WTC11 (cell line): ENCODE data around the gene AHR.

ENCODE experiments used
- ESRRA ChIP-seq: sonication (generic); formaldehyde crosslinking; IDR thresholded peaks from 2 replicates; pipeline ENCODE4 v1.8.1; 2022; ENCODE audit warnings: mild to moderate bottlenecking, missing genetic modification reagents, borderline replicate concordance
- ZNF232 ChIP-seq: sonication (generic); formaldehyde crosslinking; IDR thresholded peaks from 2 replicates; pipeline ENCODE4 v1.8.0; 2022; ENCODE audit warnings: mild to moderate bottlenecking, missing genetic modification reagents
- TF ChIP-seq, protein P1 (sequence below): fragments of 200-600 bp; IDR thresholded peaks from 2 replicates; pipeline ENCODE4 v1.8.0; 2022; ENCODE audit warnings: antibody characterized with exemption
- TF ChIP-seq, protein P2 (sequence below): sonication (generic); formaldehyde crosslinking; IDR thresholded peaks from 2 replicates; pipeline ENCODE4 v1.8.1; 2023; ENCODE audit warnings: mild to moderate bottlenecking, missing genetic modification reagents, borderline replicate concordance

DNA sequence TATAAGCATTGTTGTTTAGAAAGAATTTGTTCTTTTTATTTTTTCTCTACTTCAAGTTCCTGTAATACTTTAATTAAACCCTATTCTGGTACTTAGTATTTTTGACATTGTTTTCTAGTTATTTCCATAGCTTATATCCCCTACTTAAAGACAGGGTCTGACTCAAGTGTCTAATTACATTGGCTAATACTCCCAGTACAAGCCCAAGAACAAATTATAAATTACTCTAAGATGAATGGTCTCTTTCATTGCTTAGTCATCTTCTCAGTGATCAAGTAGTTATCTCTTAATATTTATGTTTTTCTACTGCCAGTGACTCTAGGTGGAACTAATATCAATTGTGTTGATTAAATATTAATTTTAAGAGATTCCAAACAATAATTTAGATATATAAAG lies 21.6 kb downstream of the AHR start:
- TF ChIP-seq, protein P1, sequence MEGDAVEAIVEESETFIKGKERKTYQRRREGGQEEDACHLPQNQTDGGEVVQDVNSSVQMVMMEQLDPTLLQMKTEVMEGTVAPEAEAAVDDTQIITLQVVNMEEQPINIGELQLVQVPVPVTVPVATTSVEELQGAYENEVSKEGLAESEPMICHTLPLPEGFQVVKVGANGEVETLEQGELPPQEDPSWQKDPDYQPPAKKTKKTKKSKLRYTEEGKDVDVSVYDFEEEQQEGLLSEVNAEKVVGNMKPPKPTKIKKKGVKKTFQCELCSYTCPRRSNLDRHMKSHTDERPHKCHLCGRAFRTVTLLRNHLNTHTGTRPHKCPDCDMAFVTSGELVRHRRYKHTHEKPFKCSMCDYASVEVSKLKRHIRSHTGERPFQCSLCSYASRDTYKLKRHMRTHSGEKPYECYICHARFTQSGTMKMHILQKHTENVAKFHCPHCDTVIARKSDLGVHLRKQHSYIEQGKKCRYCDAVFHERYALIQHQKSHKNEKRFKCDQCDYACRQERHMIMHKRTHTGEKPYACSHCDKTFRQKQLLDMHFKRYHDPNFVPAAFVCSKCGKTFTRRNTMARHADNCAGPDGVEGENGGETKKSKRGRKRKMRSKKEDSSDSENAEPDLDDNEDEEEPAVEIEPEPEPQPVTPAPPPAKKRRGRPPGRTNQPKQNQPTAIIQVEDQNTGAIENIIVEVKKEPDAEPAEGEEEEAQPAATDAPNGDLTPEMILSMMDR: no peak
- TF ChIP-seq ZNF232 (CRISPR knock-in tag): no peak
- TF ChIP-seq, protein P2, sequence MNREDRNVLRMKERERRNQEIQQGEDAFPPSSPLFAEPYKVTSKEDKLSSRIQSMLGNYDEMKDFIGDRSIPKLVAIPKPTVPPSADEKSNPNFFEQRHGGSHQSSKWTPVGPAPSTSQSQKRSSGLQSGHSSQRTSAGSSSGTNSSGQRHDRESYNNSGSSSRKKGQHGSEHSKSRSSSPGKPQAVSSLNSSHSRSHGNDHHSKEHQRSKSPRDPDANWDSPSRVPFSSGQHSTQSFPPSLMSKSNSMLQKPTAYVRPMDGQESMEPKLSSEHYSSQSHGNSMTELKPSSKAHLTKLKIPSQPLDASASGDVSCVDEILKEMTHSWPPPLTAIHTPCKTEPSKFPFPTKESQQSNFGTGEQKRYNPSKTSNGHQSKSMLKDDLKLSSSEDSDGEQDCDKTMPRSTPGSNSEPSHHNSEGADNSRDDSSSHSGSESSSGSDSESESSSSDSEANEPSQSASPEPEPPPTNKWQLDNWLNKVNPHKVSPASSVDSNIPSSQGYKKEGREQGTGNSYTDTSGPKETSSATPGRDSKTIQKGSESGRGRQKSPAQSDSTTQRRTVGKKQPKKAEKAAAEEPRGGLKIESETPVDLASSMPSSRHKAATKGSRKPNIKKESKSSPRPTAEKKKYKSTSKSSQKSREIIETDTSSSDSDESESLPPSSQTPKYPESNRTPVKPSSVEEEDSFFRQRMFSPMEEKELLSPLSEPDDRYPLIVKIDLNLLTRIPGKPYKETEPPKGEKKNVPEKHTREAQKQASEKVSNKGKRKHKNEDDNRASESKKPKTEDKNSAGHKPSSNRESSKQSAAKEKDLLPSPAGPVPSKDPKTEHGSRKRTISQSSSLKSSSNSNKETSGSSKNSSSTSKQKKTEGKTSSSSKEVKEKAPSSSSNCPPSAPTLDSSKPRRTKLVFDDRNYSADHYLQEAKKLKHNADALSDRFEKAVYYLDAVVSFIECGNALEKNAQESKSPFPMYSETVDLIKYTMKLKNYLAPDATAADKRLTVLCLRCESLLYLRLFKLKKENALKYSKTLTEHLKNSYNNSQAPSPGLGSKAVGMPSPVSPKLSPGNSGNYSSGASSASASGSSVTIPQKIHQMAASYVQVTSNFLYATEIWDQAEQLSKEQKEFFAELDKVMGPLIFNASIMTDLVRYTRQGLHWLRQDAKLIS (CRISPR knock-in tag): no peak
- TF ChIP-seq ESRRA (CRISPR knock-in tag): no peak
